Activated CD8-positive, alpha-beta memory T cell treated with anti-CD3 and anti-CD28 coated beads, Interleukin-2, amount 10 ng/mL, durations not matched to agents 7 days and 5 days (primary cell): Measurements from ENCODE around the gene IRAK2. TPM values are rescaled to one million over a fixed set of nuclear protein-coding genes. Genes with fewer than 3 reads are reported as not detected.

Source experiments
- ATAC-seq: fragments of 150-1000 bp; cut with Tn5 transposase; one replicate; pipeline ENCODE4 v1.10.0; 2021; ENCODE audit warnings: moderate library complexity
- CTCF ChIA-PET: fragments of 350-600 bp; sonication (Branson Sonifier 250); formaldehyde crosslinking; loops from one replicate; lab custom pipeline; 2021; ENCODE audit warnings: antibody characterized with exemption; lab: Charles Lee
- DNase-seq: peaks from one replicate; pipeline ENCODE4 v3.0.0-alpha.2; 2020
- H3K27ac Mint-ChIP-seq: one replicate; pipeline ENCODE4 v1.8.0; 2021; ENCODE audit warnings: mild to moderate bottlenecking, mixed read lengths
- H3K27me3 Mint-ChIP-seq: one replicate; pipeline ENCODE4 v1.8.0; 2021; ENCODE audit warnings: mixed read lengths
- H3K36me3 Mint-ChIP-seq: one replicate; pipeline ENCODE4 v1.8.0; 2021; ENCODE audit warnings: mild to moderate bottlenecking, mixed read lengths
- H3K4me1 Mint-ChIP-seq: one replicate; pipeline ENCODE4 v1.8.0; 2021; ENCODE audit warnings: mixed read lengths
- H3K4me3 Mint-ChIP-seq: one replicate; pipeline ENCODE4 v1.8.0; 2021; ENCODE audit warnings: mild to moderate bottlenecking, moderate library complexity, mixed read lengths
- H3K9me3 Mint-ChIP-seq: one replicate; pipeline ENCODE4 v1.8.0; 2022; ENCODE audit warnings: low read depth, mixed read lengths
- total RNA-seq, 2 experiments: library from RNA; stranded (reverse); gene quantifications; one replicate each; pipeline ENCODE4 v1.2.3, GENCODE V29; 2021

Gene IRAK2
- total RNA-seq, 2 experiments from 2014 or later = 3.0 to 9.1 TPM

DNA sequence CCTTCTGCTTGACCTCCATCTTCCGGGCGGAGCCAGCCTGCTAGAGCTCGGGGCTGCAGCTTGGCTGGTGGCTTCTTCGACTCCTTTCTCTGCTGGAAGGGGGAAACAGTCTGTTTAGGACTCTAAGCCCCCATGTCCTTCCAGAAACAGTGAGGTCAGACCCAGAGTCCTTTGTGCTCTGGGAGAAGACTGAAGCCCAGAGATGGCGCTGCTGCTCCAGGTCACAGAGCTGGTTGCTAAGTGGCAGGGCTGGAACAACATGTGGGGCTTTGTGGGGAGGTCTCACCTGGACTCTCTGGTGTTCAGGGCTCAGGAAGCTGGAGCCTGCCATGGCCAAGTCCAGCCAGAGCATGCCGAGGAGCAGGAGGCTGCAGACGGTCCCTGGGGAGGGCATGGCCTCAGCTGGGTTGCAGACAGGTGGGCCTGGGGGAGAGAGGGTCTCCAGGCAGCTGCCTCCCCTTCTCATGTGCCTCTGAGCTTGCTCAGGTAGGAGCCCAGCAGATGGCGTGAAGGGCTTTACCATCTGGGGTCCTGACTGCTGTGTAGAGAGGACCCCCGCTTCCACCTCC lies 125.2 kb downstream of the IRAK2 start:
- no peak for DNase-seq
- no peak for ATAC-seq
- Mint-ChIP-seq H3K27ac (no peak overlapping the region), H3K4me3 (no peak overlapping the region), H3K36me3 (peaks cover 8% of the 10 kb centered on the region), H3K9me3 (no peaks in the 10 kb centered on the region), H3K4me1 (peaks cover 13% of the 10 kb centered on the region), H3K27me3 (no peaks in the 10 kb centered on the region)
- CTCF ChIA-PET = interaction anchor here (0.7 kb wide), 1 partner anchor 40 kb away, joined by 3 read pairs; no protein-coding TSS in a partner anchor

DNA sequence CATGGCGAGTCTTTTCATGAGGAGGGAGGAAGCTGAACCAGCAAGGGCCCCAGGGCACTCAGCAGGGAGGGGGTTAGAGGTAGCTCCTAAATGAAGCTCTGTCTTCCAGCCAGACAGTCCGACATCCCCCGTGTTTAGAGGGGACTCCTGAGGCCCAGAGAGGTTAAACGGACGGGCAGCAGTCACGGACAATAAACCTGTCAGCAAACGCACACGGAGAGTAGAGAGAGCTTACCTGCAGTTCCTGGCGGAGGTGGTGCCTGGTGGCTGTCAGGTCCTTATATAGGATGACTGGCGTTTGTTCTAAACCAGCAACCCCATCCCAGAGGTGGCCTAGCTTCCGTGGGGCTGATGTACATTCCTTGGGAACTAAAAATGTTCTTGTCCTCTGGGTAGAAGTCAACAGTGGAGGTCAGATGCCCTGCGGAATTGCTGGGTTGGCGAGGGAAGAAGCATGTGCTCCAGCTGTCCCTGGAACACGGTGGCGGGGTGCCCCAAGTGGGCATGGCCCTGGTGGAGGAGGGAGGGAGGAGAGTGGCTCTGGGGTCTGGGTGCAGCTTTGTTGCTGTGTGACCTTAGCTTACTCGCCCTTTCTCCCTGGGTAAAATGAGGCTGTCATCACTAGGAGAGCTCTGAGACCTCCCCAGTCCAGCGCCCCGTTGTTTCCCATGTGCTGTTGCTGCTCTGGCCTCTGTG lies 125.9 kb downstream of the IRAK2 start:
- DNase-seq (no peak), ATAC-seq (no peak)
- CTCF ChIA-PET = interaction anchor here (0.7 kb wide), 1 partner anchor 39 kb away, joined by 3 read pairs; no protein-coding TSS in a partner anchor
- Mint-ChIP-seq H3K27me3 (no peaks in the 10 kb centered on the region), H3K4me3 (no peak overlapping the region), H3K27ac (no peak overlapping the region), H3K9me3 (no peaks in the 10 kb centered on the region), H3K4me1 (peaks cover 7% of the 10 kb centered on the region), H3K36me3 (peaks cover 12% of the 10 kb centered on the region)

DNA sequence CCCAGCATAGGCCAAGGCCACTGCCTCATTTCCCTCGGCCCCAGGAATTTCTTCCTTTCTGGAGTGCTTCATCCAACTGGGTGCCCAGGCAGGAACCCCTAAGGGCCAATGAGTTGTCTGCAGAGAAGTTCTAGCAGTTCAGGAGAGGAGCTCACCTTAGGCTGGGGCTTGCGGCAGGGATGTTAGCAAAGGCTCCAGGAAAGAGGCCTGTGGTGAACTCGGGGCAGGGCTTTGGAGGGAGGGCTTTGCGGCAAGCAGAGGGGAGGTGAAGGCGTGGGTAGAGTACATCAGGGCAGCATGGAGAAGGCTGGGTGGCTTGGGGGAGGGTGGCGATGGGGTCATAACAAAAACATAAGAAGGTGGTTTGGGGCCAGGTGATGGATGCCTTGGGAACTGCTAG lies 126.9 kb downstream of the IRAK2 start:
- peaks cover 4% of the 10 kb centered on the region for H3K4me1 Mint-ChIP-seq
- ATAC-seq = no peak
- CTCF ChIA-PET = no interaction called here
- H3K4me3 Mint-ChIP-seq = no peak overlapping the region
- no peaks in the 10 kb centered on the region for H3K9me3 Mint-ChIP-seq
- no peaks in the 10 kb centered on the region for H3K27me3 Mint-ChIP-seq
- peaks cover 15% of the 10 kb centered on the region for H3K36me3 Mint-ChIP-seq
- no peak for DNase-seq
- peak overlapping the region; percentile 36 for H3K27ac Mint-ChIP-seq

DNA sequence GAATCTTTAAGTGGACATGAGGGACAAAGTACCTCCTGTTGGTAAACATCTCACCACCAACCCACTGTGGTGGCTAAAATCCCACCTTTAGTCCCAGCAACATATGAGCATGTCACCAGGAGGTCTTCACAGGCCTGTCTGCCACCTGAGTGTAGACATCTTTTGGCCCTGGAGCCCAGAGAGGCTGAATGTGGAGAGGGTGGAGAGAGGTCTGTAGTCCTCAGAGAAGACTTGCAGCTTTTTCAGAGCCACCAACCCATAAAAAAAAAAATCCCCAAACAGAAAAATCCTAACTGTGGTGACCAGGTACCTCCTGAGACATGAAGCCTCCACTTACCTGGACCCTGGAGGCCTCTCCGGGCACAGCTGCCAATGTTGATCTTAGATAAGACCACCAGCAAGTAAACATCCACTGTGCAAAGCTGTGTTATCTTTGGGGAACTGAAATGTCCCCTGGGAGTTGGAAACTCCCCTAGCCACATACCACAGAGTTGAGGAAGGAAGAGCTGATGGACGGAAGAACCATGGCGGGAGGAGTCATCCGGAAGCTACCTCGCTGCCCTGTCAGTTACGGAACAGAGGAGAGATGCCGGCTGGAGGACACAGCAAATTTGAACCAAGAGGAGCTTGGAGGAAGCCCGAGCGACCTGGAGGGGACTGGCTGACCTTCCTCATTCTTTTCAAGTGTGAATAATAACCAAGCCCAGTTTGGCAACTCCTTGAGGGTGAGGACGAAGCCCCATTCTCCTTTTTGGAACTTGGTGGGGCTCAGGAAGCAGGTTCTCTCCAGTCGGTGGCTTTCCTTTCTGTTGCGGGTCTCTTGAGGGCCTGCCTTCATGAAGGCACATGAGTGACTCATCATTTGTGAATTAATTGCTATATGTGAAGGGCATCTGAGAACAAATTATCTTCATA lies 128.0 kb downstream of the IRAK2 start, which contains the start of gene GHRL:
GHRL (minus strand) TSS at position 443 of the 915 bp plus-strand sequence. CDS start 2,767 bp downstream, outside the sequence.
- Mint-ChIP-seq H3K4me3 (no peak within 1 kb of the TSS), H3K36me3 (peaks cover 20% of the 10 kb centered on the region), H3K27me3 (no peaks in the 10 kb centered on the region), H3K9me3 (no peaks in the 10 kb centered on the region), H3K27ac (no peak within 1 kb of the TSS), H3K4me1 (peaks cover 2% of the 10 kb centered on the region)
- CTCF ChIA-PET = no interaction called here
- DNase-seq = no peak
- ATAC-seq = no peak

Other genes starting within 250 kb of the IRAK2 start
- under 1 TPM; 0.30 to 0.41 TPM for gene IL17RC, start 247.8 kb upstream of the IRAK2 start, total RNA-seq
- 10 to 100 TPM; 17.4 to 18.9 TPM for gene CRELD1, start 231.1 kb upstream of the IRAK2 start, total RNA-seq
- 1 to 10 TPM; 3.5 to 6.4 TPM for gene PRRT3, start 212.5 kb upstream of the IRAK2 start, total RNA-seq
- 10 to 100 TPM; 52.5 to 63.8 TPM for gene EMC3, start 178.1 kb upstream of the IRAK2 start, total RNA-seq
- gene FANCD2, start 138.5 kb upstream of the IRAK2 start, total RNA-seq = 100 to 1,000 TPM in 1 of 2 experiments, 10 to 100 TPM in 1; 75.1 to 109 TPM
- not detected for gene FANCD2OS, start 56.7 kb upstream of the IRAK2 start, total RNA-seq
- gene BRK1, start 49.2 kb upstream of the IRAK2 start, total RNA-seq = 100 to 1,000 TPM in 1 of 2 experiments, 10 to 100 TPM in 1; 86.9 to 106 TPM
- 10 to 100 TPM; 68.2 to 75.7 TPM for gene VHL, start 23.1 kb upstream of the IRAK2 start, total RNA-seq
- 10 to 100 TPM; 60.2 to 67.1 TPM for gene TATDN2, start 83.5 kb downstream of the IRAK2 start, total RNA-seq
- gene GHRL, start 128.0 kb downstream of the IRAK2 start, total RNA-seq = under 1 TPM in 1 of 2 experiments, not detected in 1; 0.77 TPM
- gene SEC13, start 156.2 kb downstream of the IRAK2 start, total RNA-seq = 100 to 1,000 TPM in 1 of 2 experiments, 10 to 100 TPM in 1; 87.2 to 101 TPM